Fibroblast of villous mesenchyme (primary cell): Measurements from ENCODE around the gene TACSTD2. TPM values are rescaled to one million over a fixed set of nuclear protein-coding genes. Genes with fewer than 3 reads are reported as not detected.
"Not testable (repeated sequence)": the region's sequence is repeated elsewhere in the genome, so short reads cannot be mapped to it uniquely, and the experiment has no call there.

ENCODE experiments used
- DNase-seq: peaks from one replicate; pipeline ENCODE4 v3.0.0-alpha.2; 2010; ENCODE audit warnings: low read depth
- H3K4me3 ChIP-seq: 2 replicates; pipeline ENCODE4 v1.5.1; 2011; ENCODE audit warnings: low read depth, mild to moderate bottlenecking, low read length
- total RNA-seq: library from RNA; depleted of rRNA; stranded (reverse); fragments of >200 nt; gene quantifications from 2 replicates; pipeline ENCODE4 v1.2.3, GENCODE V29; 2012
- TF ChIP-seq, protein P1 (sequence below): IDR thresholded peaks from 2 replicates; pipeline ENCODE4 v1.5.1; 2012; ENCODE audit warnings: low read depth, mild to moderate bottlenecking, low read length; ENCODE audit not compliant: insufficient read depth

The TACSTD2 gene
- total RNA-seq: 0.97 and 17.7 TPM in 2 replicates

GRCh38 chr1:58576727-58577653, at the start of gene TACSTD2:
TACSTD2 (minus strand) TSS chr1:58577252; CDS start chr1:58577156, 96 bp downstream.
- peak within 1 kb of the TSS; percentile 16 for H3K4me3 ChIP-seq
- DNase-seq: no peak
- TF ChIP-seq, protein P1, sequence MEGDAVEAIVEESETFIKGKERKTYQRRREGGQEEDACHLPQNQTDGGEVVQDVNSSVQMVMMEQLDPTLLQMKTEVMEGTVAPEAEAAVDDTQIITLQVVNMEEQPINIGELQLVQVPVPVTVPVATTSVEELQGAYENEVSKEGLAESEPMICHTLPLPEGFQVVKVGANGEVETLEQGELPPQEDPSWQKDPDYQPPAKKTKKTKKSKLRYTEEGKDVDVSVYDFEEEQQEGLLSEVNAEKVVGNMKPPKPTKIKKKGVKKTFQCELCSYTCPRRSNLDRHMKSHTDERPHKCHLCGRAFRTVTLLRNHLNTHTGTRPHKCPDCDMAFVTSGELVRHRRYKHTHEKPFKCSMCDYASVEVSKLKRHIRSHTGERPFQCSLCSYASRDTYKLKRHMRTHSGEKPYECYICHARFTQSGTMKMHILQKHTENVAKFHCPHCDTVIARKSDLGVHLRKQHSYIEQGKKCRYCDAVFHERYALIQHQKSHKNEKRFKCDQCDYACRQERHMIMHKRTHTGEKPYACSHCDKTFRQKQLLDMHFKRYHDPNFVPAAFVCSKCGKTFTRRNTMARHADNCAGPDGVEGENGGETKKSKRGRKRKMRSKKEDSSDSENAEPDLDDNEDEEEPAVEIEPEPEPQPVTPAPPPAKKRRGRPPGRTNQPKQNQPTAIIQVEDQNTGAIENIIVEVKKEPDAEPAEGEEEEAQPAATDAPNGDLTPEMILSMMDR: no peak

GRCh38 chr1:58626293-58626692, 49.2 kb upstream of the TACSTD2 start:
- TF ChIP-seq, protein P1: no peak
- no peak overlapping the region for H3K4me3 ChIP-seq
- DNase-seq: no peak

- H3K4me3 ChIP-seq, DNase-seq: not testable (repeated sequence)
Measured at GRCh38 chr1:58623259-58623658, 46.2 kb upstream of the TACSTD2 start.

DNA sequence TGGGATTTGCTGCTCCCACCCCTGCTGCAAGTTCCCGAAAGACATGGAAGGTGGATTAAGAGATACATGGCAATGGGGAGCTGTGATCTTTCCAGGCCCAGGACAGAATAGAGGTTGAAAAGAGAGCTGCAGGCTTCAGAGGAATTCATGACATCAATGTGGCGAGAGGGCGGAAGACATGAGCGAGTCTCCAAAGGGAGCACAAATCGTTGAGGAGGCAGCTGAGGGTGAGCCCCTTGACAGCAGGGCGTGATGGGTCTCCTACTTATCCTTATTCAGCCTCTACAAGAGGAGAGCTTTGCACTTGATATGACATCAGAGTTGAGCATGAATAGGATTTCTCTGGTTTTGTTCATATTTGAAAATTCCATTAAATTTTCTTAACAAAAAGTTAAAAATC, 45.5 kb upstream of the TACSTD2 start:
- no peak overlapping the region for H3K4me3 ChIP-seq
- no peak for DNase-seq
- TF ChIP-seq, protein P1: no peak

DNA sequence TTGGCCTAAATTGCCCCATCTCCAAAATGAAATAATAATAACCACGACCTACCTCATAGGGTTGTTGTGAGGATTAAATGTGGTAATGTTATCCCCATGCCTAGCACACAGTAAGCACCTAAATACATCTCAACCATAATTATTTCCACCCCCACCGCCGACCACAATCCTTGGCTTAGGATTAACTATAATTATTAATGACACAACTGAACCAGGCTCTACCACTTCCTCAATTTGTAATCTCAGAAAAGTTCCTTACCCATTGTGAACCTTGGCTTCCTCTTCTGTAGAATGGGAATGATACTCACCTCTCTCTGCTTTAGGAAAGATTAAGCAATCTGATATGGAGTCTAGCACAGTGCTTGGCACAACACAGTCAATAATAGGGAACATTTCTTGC, 44.3 kb upstream of the TACSTD2 start:
- no peak for DNase-seq

GRCh38 chr1:58620926-58621325, 43.9 kb upstream of the TACSTD2 start:
- TF ChIP-seq, protein P1: no peak

More for the DNA sequence above, 44.3 kb upstream of the TACSTD2 start:
- H3K4me3 ChIP-seq: no peak overlapping the region
- TF ChIP-seq, protein P1: no peak

GRCh38 chr1:58620259-58620658, 43.2 kb upstream of the TACSTD2 start:
- DNase-seq: no peak
- TF ChIP-seq, protein P1: no peak
- H3K4me3 ChIP-seq: no peak overlapping the region

More at GRCh38 chr1:58620926-58621325, 43.9 kb upstream of the TACSTD2 start:
- DNase-seq: no peak
- H3K4me3 ChIP-seq: no peak overlapping the region
